A549 treated with RU486 at 1 μM for 4 hours (cell line): ENCODE results near the gene COL5A2. TPM values are rescaled to one million over a fixed set of nuclear protein-coding genes. Genes with fewer than 3 reads are reported as not detected.

ENCODE experiments used
- total RNA-seq: library from RNA; stranded (reverse); fragments of 200-300 nt; extraction: Qiagen RNA extraction; gene quantifications from 5 replicates; pipeline ENCODE4 v1.2.3, GENCODE V29; 2022; ENCODE audit warnings: low read depth

Gene COL5A2
- 42.3 to 87.6 TPM (median 74.8 TPM) in 5 replicates for total RNA-seq

DNA sequence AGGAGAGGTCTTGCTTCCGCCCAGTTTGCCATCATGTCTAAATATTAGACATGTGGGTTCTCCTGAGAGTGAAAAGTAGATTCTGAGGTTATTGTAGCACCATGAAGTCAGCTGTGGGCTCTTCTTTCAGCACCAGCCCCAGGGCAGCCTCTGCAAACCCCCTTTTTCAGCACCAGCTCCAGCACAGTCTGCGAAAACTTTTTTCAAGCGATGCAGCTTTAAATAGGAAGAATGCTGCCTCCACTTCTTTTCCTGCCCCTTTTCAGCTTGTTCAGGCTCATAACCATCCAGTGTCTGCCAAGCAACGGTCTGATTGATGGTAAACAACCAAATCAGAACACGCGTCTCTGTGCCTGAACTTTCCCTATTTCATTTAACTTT is at the start of gene COL5A2:
COL5A2 (minus strand) TSS at position 192 of the 381 bp plus-strand sequence; CDS start at position 35, 157 bp downstream.

Other genes with a start within 250 kb of the COL5A2 start
- 0.11 to 0.22 TPM (median 0.16 TPM) in 5 replicates for gene COL3A1, start 205.4 kb downstream of the COL5A2 start, total RNA-seq